Measurements from ENCODE around the gene INTS12.
"Not testable (repeated sequence)": the region's sequence is repeated elsewhere in the genome, so short reads cannot be mapped to it uniquely, and the experiment has no call there.

Gene INTS12

GRCh38 chr4:105708181-105709080 lies at the start of gene INTS12, which contains the start of gene GSTCD:
Gene INTS12, minus strand, starts transcription at chr4:105708689. Its CDS starts 8,684 bp downstream, at chr4:105700005.
Gene GSTCD, plus strand, starts transcription at chr4:105708784. Its CDS starts 8,830 bp downstream, at chr4:105717614.
- peak; percentile 68 for DNase-seq

- DNase-seq = no peak
Observed at GRCh38 chr4:105755375-105755774, 46.9 kb upstream of the INTS12 start.

- DNase-seq = no peak
Observed at GRCh38 chr4:105753361-105753760, 44.9 kb upstream of the INTS12 start.

- no peak for DNase-seq
Observed at GRCh38 chr4:105751718-105752299, 43.3 kb upstream of the INTS12 start.

GRCh38 chr4:105748222-105748621 lies 39.7 kb upstream of the INTS12 start:
- DNase-seq = no peak

GRCh38 chr4:105741548-105741947 lies 33.1 kb upstream of the INTS12 start:
- no peak for DNase-seq

- not testable (repeated sequence) for DNase-seq
Observed at GRCh38 chr4:105735217-105735616, 26.7 kb upstream of the INTS12 start.

GRCh38 chr4:105729895-105730294 lies 21.4 kb upstream of the INTS12 start:
- not testable (repeated sequence) for DNase-seq

- no peak for DNase-seq
Observed at GRCh38 chr4:105725623-105726022, 17.1 kb upstream of the INTS12 start.

- DNase-seq = no peak
Observed at GRCh38 chr4:105719204-105719603, 10.7 kb upstream of the INTS12 start.

GRCh38 chr4:105715692-105716278 lies 7.3 kb upstream of the INTS12 start:
- DNase-seq = peak; percentile 3

- no peak for DNase-seq
Observed at GRCh38 chr4:105714932-105715331, 6.4 kb upstream of the INTS12 start.

GRCh38 chr4:105714071-105714521 lies 5.6 kb upstream of the INTS12 start:
- no peak for DNase-seq

- no peak for DNase-seq
Observed at GRCh38 chr4:105712766-105713165, 4.3 kb upstream of the INTS12 start.

- no peak for DNase-seq
Observed at GRCh38 chr4:105710678-105711077, 2.2 kb upstream of the INTS12 start.

GRCh38 chr4:105710012-105710600 lies 1.6 kb upstream of the INTS12 start:
- no peak for DNase-seq

- DNase-seq = peak; percentile 2
Observed at GRCh38 chr4:105709081-105709450, 577 bp upstream of the INTS12 start.

GRCh38 chr4:105707782-105708180 lies 708 bp downstream of the INTS12 start:
- no peak for DNase-seq

- DNase-seq = no peak
Observed at GRCh38 chr4:105698607-105699006, 9.9 kb downstream of the INTS12 start.

GRCh38 chr4:105695832-105696231 lies 12.7 kb downstream of the INTS12 start:
- DNase-seq = not testable (repeated sequence)

- not testable (repeated sequence) for DNase-seq
Observed at GRCh38 chr4:105694812-105695211, 13.7 kb downstream of the INTS12 start.

GRCh38 chr4:105686571-105686970 lies 21.9 kb downstream of the INTS12 start:
- no peak for DNase-seq

- DNase-seq = no peak
Observed at GRCh38 chr4:105683038-105683437, 25.5 kb downstream of the INTS12 start.

Measured in DMS79 treated with DMSO at 0.1 percent for 48 hours (cell line).